ENCODE data around the gene EPN2.

DNA sequence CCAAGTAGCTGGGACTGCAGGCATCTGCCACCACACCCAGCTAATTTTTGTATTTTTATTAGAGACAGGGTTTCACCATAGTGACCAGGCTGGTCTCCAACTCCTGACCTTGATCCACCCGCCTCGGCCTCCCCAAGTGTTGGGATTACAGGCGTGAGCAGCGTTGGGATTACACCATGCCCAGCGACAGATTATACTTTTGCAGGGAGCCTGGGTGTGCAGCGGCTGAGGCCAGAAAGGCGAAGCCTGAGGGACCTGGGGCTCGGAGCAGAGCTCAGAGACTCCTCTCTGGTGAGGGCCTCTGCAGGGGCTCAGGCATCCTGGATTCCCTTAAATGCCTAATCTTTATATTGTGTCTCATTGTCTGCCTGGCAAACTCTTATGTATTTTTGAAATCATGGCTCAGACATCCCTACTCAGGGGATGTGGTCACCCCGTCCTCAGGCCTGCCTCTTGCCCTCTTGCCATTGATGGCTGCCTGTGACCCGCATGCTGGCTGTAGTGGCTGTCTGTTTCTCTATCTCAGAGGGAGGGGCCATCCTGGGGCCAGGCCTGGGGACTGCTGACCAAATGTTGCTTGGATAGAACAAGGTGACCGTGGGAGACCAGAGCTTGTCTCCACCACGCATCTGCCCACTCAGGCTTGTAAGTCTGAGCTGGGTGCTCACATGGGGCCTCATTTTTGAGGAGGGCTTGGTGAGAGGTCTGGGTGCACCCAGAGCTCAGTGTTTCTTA, 82.8 kb downstream of the EPN2 start:
- TF ChIP-seq, protein P1, sequence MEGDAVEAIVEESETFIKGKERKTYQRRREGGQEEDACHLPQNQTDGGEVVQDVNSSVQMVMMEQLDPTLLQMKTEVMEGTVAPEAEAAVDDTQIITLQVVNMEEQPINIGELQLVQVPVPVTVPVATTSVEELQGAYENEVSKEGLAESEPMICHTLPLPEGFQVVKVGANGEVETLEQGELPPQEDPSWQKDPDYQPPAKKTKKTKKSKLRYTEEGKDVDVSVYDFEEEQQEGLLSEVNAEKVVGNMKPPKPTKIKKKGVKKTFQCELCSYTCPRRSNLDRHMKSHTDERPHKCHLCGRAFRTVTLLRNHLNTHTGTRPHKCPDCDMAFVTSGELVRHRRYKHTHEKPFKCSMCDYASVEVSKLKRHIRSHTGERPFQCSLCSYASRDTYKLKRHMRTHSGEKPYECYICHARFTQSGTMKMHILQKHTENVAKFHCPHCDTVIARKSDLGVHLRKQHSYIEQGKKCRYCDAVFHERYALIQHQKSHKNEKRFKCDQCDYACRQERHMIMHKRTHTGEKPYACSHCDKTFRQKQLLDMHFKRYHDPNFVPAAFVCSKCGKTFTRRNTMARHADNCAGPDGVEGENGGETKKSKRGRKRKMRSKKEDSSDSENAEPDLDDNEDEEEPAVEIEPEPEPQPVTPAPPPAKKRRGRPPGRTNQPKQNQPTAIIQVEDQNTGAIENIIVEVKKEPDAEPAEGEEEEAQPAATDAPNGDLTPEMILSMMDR (IDR thresholded peaks at IDR 0.05), result no peak
- no peak for TF ChIP-seq POLR2A (IDR thresholded peaks at IDR 0.05)
